H4 (cell line): ENCODE results near the gene TMEM238. TPM values are rescaled to one million over a fixed set of nuclear protein-coding genes. Genes with fewer than 3 reads are reported as not detected.

Source experiments
- DNase-seq: peaks from one replicate; pipeline ENCODE4 v3.0.0-alpha.2; 2015; ENCODE audit warnings: low spot score
- total RNA-seq: library from RNA; depleted of rRNA; stranded (reverse); fragments of >200 nt; shearing (Covaris generic); gene quantifications from 2 replicates; pipeline ENCODE4 v1.2.3, GENCODE V29; 2014

TMEM238 gene
- total RNA-seq, 1 experiment from 2014 or later, result not detected

DNA sequence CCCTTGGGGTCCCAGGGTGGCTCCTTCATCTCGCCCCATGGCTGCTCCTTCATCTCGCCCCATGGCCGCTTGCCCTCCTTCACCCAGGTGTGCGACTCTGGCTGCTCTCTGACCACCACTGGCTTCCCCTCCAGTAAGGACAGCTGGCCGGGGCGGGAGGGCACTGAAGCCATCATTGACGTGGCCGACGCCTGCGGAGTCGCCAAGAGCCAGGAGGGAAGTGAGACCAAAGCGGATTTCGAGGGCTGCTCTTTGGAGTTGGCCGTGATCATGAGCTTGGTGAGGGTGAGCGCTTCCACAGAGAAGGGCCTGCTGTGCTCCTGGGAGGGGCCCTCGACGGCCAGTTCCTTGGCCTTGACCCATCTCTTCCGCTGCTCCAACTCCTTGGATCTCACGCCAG lies 25.6 kb downstream of the TMEM238 start:
- DNase-seq, result no peak

DNA sequence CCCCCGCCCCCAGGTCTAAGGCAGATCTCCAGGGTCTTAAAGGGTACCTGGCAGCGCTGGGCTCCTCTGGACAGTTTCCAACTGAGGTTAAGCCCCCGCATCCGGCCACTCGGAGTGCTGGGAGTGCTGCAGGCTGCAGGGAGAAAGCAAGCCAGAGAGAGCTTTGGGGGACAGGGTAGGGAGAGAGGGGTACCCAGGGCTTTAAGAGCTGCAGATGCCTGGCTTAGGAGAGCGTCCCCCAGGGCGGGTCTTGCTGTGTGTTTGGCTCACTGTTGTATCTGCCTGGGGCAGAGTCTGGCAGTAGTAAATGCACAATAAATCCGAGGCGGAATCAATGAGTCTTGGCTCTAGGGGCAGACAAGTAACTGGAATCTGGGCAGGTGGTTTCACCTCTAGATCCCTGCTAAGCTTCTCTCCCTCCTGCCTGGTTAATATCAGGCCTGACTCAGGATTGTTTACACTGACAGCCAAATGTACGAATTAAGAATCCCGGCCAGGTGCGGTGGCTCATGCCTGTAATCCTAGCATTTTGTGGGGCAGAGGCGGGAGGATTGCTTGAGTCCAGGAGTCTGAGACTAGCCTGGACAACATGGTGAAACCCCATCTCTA lies 28.8 kb downstream of the TMEM238 start:
- DNase-seq, result no peak

DNA sequence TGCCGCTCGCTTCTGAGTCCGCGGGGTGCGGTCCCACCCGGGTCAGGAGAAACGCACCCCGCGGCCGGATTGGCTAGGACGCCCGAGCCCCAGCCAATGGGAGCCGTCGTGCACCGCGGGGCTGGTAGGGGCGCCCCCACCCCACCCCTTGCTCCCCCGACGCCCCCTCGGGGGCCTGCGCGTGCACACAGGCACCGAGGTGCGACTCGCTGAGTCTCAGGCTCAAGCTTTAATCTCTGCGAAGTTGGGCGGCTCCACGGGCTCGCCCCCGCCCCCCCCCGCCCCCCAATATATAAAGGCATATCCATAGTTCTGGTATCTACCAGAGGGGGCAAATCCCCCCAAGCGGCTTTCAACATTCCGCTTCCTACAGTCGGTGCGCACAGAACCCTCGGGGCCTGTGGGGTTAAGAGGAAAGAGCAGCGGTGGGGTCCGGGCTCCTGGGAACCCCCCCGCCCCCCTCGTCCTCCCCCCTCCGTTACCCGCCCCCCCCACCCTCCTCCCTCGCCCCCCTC lies 29.3 kb downstream of the TMEM238 start, which contains the start of gene COX6B2:
COX6B2 (minus strand) TSS at position 22 of the 515 bp plus-strand sequence. CDS start 198 bp downstream, outside the sequence.
- no peak for DNase-seq

DNA sequence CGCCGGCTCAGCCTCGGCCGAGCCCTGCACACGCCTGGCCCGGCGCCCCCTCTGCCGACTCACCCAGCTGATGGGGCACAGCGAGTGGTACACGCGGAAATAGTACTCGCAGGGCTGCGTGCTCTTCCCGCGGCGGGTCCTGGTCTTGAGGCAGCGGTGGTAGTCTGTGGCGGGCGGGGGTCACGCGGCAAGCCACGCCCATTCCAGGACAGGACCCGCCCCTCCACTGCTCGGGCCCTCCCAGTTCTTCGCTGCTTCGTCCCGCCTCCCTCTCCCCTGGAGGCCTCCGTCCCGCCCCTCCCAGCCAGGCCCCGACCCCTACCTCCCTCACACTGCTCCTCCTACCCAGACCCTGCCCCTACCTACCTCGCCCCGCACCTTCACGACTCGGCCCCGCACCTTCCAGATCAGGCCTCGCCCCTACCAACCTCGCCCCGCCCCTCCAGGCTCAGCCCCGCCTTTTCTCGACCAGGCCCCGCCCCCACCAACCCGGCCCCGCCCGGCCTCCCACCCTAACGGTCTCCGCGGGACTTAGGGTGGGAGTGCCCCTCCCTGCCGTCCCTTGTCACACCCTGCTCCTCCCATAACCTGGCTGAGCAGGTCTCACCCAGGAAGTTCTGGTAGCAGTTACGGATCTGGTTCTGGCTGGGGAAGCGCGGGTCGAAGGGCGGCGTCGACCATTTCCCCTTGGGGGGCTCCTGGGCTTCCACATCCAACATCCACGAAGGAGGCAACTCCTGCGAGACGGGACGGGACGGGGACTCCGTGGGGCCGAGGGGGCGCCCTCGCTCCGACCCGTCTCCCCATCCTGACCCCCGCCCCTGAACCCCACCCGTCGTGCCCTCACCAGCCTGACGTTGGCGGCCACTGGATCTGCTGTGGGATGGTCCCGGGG lies 30.0 kb downstream of the TMEM238 start:
- no peak for DNase-seq

DNA sequence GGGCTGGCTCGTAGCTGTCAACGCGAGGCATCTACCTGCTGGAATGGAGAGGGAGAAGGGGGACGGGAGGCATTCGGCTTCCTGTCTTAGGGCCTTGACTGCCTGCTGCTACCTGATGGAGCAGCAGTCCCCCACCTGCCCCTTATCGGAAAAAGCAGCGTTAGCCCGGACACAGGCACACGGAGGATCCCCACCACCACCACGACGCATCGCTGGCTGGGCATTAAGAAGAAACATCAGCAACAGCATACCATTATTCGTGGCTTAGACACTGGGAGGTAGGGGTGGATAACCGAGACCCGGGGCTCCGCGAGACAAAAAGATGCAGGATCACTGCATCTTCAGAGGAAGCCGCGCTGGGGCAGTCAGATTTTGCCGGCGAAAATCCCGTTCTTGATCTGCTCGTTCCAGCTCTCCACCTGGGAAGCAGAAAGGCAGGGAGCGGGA lies 30.7 kb downstream of the TMEM238 start:
- no peak for DNase-seq

DNA sequence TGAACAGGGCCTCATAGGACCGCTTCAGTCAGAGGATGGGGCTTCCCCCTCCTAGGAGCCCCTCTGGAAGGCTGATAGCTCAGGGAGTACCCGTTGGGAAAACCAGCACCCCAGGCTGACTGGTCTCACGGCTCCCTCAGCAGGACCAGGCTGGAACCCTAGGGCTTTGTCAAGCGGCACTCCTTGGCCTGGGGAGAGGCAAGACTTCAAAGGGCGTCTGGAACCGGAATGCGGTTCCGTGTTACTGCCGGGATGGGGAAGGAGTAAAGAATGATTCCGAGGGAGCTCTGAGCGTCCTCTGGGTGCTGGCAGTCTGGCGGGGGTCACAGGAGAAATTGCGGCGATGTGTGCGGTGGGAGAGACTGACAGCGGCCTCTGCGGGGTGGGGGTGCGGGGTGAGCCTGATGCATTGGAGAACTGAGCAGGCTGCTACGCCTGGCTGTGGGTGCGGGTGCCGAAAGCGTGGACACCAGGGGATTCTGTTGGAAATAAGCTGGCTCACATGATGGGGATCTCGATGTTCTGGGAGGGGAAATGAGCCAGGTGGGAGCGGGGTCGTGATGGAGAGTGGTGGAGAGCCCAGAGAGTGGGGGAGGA lies 31.4 kb downstream of the TMEM238 start:
- no peak for DNase-seq

DNA sequence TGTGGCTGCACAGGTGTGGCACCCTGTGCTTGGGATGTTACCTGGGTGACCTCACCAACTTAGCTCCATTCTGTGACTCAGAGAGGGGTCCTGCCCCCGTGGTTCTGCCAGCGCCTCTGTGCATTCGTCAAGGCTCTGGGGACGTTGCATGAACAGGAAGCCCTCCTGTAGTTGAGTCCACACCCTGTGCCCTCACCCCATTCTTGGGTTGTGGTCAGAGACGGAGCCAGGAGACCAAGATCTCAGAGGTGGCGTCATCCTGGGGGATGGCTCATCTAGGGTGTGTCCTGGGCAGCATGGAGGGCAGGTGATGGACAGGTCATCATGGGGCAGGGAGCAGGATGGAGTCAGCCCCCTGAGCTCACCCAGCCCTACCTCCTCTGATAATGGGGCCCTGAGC lies 32.1 kb downstream of the TMEM238 start:
- DNase-seq, result no peak

DNA sequence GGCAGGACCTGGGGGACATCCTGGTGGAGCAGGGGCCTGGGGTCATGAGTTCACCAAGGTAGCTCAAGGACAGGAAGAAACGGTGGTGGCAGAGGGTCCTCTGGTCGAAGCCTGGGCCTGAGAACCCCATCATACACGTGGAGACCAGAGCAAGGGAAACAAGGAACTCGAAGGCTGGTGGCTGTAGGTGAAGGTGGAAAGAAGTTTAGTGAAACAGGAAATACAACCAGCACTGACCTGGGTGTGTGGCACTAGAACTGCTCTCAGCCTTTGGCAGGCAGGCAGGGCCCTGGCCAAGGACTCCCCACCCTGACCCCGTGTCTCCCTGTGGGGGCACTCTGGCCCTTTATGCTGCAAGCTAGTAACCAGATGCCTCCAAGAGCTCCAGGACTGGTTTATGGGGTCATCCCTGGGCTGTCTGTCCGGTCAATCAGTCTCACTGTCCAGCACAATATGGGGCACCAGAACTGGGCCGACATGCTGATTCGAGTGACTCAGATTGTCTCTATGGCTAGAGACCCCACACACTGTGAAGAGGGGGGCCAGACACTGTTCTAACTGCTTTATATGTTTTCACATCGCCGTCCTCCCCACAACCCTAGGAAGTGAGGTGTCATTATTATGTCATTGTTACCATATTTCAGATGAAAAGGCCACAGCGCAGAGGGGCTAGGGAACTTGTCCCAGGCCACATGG lies 33.3 kb downstream of the TMEM238 start:
- DNase-seq, result no peak

DNA sequence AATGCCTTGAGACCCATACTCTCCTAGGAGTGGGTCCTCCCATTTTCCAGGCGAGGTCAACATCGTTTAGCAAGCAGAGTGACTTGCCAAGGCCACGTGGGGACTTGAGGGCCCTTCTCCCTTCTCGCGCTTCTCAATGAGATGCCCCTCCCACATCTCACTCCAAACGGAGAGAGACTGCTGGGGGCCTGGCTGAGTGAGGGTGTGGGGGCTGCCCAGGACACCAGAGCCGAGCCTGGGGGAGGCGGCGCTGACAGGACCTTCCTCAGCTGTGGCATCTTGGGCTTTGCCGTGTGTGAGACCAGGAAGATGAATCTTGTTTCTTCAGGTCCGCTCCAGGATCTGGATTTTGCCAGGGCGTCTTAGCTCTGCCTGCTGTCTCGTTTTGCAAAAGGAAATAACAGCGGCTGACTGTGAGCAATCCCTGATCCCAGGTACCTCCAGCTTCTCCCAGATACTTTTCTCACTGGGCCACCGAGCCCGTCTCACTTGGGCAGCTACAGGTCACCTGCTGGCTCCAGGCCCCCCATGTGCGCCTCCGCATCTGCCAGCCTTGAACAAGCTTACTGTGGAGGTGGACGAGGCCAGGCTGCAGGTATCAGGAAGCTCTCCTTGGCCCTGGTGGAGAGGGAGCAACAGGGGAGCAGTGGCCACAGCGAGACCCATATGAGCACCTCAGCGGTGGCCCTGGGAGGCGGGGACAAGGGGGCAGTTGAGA lies 35.6 kb downstream of the TMEM238 start:
- no peak for DNase-seq

DNA sequence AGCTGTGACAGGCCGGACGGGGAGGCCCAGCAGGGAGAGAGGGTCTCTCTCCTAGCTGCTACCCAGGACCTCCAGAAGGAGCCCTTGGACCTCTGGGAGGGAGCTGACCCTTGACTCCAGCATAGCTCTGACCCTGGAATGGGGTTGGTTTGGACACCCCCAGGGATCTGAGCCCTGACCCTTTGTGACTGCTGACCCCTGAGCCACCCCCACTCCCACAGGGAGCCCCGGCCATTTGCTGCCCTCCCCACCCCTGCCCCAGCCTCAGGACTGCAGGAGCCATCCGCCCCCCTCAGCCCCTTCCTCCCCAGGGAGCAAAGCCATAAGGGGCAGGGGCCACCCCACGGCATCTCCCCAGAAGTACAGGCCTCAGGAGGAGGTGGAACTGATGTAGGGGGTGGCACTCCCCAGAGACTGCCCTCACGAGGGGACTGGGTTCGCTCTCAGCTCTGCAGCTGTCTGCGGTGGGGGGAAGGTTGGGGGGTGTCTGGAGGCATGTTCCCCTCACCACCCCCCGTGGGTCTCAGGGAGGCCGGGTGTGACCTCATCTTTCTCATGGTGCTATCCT lies 36.6 kb downstream of the TMEM238 start:
- no peak for DNase-seq

DNA sequence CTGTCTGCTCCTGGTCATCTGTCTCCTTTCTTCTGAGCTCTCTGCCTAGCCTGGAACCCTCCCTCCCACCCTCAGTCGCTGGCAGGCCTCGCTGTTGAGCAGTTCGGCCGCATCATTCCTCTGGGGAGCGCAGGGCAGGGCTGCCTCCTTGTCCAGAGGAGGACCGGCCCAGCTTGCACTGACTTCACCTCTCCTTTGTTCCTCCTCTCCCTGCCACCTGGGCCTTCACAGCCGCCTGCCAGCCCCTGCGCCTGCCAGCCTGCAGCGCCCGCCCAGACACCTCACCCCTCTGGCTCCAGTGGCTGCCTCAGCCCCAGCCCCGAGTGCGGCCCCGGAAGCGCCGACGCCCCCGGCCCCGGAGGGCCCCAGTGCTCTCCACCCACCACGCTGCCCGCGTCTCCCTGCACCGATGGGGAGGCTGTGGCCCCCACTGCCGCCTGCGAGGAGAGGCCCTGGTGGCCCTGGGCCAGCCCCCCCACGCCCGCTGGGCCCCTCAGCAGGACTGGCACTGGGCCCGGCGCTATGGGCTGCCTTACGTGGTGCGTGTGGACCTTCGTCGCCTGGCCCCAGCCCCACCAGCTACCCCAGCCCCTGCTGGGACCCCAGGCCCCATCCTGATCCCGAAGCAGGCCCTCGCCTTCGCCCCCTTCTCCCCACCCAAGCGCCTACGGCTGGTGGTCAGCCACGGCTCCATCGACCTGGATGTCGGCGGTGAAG lies 37.2 kb downstream of the TMEM238 start:
- DNase-seq, result no peak

DNA sequence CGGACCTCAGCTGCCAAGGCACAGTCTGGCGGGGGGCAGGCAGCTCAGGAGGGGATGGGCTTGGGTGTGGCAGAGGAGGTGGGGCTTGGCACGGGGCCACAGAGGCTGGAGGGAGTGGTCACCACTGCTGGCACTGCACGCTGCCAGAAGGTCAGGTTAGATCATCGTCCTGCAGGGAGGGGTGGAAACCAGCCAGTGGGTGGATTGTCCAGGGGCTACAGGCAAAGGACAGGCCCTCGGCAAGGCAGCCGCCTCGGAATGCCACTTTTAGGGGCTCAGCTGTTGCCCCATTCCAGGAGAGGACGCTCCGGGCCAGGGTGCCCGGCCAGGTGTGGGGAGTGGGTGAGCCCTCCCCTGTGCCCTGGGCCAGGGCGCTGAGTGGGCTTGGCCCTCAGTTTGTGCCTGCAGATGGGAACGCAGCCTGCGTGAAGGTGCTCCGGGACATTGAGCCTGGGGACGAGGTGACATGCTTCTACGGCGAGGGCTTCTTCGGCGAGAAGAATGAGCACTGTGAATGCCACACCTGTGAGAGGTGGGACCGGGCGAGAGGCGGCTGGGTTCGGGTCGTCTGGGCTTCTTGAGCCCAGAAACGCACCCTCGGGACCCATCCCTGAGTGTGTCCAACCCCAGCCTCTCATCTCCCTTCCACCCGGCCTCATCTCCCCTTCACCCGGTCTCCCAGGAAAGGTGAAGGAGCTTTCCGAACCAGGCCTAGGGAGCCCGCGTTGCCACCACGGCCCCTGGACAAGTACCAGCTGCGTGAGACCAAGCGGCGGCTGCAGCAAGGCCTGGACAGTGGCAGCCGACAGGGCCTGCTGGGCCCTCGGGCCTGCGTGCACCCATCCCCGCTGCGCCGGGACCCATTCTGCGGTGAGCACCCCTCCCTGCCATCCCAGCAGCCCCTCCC lies 38.0 kb downstream of the TMEM238 start:
- DNase-seq, result no peak

DNA sequence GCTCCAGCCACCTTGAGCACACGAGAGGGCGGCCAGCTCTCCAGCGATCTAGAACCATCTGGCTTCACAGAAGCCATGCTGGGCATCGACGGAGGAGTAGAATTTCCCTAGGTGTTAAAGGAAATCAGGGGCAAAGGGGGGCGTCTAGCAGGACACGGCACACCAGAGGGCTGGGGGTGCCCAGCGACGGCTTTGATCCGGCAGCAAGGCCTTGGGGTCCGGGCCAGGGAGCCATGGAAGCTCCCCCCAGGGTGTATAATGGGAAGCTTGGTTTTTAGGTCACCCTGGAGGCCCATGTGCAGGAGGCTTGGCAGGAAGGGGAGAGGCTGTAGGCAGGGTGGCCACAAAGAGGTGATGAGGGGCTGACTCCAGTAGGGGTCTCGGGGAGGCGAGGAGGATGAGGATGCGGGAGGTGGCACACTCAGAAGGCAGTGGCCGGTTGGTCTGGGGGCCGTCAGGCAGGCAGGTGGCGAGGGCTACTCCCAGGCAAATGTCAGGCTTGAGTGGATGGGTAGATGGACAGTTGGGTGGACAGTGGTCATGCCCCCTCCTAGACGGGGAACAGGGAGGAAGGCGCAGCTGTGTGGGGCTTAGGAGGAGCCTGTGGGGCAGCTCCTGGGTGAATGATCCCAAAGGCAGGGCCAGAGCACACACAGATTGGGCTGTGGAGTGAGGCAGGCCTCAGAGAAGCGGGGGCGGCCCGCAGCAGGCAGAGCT lies 38.8 kb downstream of the TMEM238 start:
- DNase-seq, result no peak

DNA sequence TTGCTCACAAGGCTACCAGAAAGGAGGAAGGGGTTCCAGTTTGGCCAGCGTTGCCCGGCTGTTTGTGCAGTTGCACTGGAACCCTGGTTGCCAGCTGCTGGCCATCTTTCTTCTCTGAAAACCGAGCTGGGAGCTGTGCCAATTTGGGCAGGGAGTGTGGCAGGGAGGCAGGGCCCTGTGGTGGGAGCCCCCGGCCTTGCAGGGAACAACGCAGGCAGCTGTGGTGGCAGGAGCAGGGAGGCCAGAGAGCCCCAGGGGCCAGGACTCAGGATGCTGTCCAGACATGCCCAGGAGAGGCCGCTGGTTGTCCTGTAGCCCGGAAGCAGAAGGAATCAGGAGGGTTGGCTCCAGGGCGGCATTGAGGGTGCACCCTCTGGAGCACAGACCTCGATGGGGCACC lies 39.6 kb downstream of the TMEM238 start:
- peak; percentile 96 for DNase-seq

DNA sequence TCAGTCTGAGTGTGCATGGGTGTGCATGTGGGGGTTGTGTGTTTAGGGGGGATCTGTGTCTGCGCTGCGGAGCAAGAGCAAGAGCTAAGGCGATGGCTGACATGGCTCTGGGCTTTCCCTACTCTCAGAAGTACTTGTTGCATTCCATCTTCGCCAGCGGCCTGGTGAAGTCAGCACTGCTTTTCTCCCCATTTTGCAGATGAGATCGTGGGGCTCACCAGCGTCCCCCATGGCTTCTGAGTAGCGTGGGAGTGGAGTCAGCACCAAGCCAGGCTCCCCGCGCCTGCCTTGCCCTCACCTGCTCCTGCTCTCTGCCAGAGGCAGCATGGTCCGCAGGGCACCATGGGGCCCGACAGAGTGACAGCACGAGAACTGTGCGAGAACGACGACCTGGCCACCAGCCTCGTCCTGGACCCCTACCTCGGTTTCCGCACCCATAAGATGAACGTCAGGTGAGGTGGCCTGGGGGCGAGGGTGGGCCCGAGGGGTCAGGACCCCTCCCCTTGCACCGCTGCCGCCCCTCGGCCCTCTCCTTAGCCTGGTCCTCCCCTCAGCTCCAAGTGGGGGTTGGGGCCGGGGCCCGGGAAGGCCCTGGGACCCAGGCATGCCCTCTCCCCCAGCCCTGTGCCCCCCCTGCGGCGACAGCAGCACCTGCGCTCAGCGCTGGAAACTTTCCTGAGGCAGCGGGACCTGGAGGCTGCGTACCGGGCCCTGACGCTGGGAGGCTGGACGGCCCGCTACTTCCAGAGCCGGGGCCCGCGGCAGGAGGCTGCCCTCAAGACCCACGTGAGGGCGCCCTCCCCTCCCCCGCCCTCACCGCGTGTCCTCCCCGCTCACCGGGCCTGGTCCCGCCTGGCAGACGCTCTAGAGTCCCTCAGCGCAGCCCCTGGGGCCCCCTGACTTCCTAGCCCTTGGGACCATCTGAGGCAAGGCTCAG lies 42.2 kb downstream of the TMEM238 start:
- no peak for DNase-seq

DNA sequence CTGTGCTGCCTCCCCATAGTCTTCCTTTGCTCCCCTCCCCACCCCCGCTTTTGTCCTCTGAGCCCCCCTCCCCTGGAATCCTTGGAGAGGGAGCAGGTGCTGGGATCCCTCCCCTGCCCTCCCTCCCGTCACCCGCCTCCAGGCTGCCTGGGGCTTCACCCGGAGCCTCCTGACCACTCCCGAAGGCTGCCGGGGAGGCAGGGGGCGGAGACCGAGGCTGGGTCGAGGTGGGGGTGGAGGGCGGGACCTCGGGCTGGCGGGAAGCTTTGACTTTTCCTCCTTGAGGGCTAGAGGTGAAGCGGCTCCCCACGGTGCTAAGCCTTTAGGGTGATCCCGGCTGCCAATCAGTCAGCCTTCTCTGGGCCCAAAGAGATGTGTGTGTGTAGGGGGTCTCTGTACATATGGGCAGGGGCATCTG lies 42.9 kb downstream of the TMEM238 start:
- DNase-seq, result no peak

DNA sequence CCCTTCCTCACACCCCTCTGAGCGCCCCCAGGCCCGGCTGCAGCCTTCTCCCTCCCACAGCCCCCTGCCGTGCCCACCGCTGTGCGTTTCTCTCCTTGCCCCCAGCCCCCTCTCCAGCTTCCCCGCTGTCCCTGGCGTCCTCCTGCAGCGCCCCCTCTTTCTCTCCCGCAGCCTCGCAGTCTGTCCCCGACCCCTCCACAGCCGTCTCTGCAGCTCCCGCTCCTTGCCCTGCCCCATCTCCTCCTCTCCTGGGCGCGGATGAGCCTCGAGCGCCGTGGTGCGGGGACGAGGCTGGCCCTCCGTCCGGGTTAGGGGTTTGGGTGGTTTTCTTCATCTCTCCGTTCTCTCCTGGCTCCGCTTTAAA lies 43.3 kb downstream of the TMEM238 start:
- no peak for DNase-seq
